Stomach (tissue), 4 donors: ENCODE results near the gene URB1.

Source experiments
- CTCF ChIP-seq, 7 experiments: fragments of 450-650 bp in 4 of 7; fragments of 200-600 bp in 3 of 7; sonication (generic) in 3 of 7; IDR thresholded peaks; one replicate each; pipeline ENCODE4 v1.5.1; 2016 to 2019; ENCODE audit warnings: antibody characterized with exemption in 7 of 7, control low read depth in 2 of 7, mild to moderate bottlenecking in 1 of 7
- EP300 ChIP-seq: sonication (generic); formaldehyde crosslinking; IDR thresholded peaks from one replicate; pipeline ENCODE4 v1.6.1; 2017; ENCODE audit warnings: antibody characterized with exemption
- POLR2A ChIP-seq, 4 donors: fragments of 450-650 bp; IDR thresholded peaks; one replicate each; pipeline ENCODE4 v1.6.1; 2016; ENCODE audit warnings: antibody characterized with exemption in 4 of 4, control low read depth in 2 of 4, mild to moderate bottlenecking in 1 of 4, moderate library complexity in 1 of 4

GRCh38 chr21:32279377-32279680 lies 113.5 kb downstream of the URB1 start:
- TF ChIP-seq CTCF (IDR thresholded peaks at IDR 0.05): no peak
- TF ChIP-seq POLR2A (IDR thresholded peaks at IDR 0.05): no peak
- TF ChIP-seq EP300: no peak
